Choroid plexus epithelial cell (primary cell): ENCODE measurements around the gene STRADA.

Experiments used
- DNase-seq: peaks from one replicate; pipeline ENCODE4 v3.0.0-alpha.2; 2010; ENCODE audit warnings: low read depth
- H3K4me3 ChIP-seq: 2 replicates; pipeline ENCODE4 v1.5.1; 2011; ENCODE audit warnings: low read depth, mild to moderate bottlenecking, control low read depth, low read length, moderate library complexity
- CTCF ChIP-seq: conservative IDR thresholded peaks from 2 replicates; pipeline ENCODE4 v1.5.1; 2011; ENCODE audit warnings: low read depth, mild to moderate bottlenecking, control low read depth, inconsistent platforms, low read length, moderate library complexity

Gene STRADA

GRCh38 chr17:63675607-63676546 lies 65.7 kb downstream of the STRADA start:
- TF ChIP-seq CTCF: no peak
- DNase-seq: peak; percentile 91
- peak overlapping the region; percentile 4 for H3K4me3 ChIP-seq

GRCh38 chr17:63675231-63675606 lies 66.4 kb downstream of the STRADA start:
- DNase-seq: peak; percentile 68
- H3K4me3 ChIP-seq: peak overlapping the region; percentile 4
- TF ChIP-seq CTCF: no peak

- no peak overlapping the region for H3K4me3 ChIP-seq
- DNase-seq: no peak
- TF ChIP-seq CTCF: no peak
Observed at GRCh38 chr17:63672856-63673255, 68.7 kb downstream of the STRADA start.

GRCh38 chr17:63665527-63666214 lies 75.9 kb downstream of the STRADA start:
- H3K4me3 ChIP-seq: no peak overlapping the region
- TF ChIP-seq CTCF: no peak
- peak; percentile 70 for DNase-seq

GRCh38 chr17:63659850-63660249 lies 81.7 kb downstream of the STRADA start:
- no peak for TF ChIP-seq CTCF
- no peak for DNase-seq

GRCh38 chr17:63658366-63658765 lies 83.2 kb downstream of the STRADA start:
- DNase-seq: peak; percentile 7
- no peak overlapping the region for H3K4me3 ChIP-seq
- TF ChIP-seq CTCF: no peak

More at GRCh38 chr17:63659850-63660249, 81.7 kb downstream of the STRADA start:
- no peak overlapping the region for H3K4me3 ChIP-seq
